Adrenal gland (tissue), 5 donors: ENCODE data around the gene REEP2.

Experiments
- CTCF ChIP-seq, 6 experiments: fragments of 450-650 bp in 4 of 6; fragments of 200-600 bp in 2 of 6; sonication (generic) in 1 of 6; IDR thresholded peaks; 1 replicate in 5 of 6; 2 replicates in 1 of 6; pipeline versions ENCODE4 v1.5.1 to v1.8.0; 2016 to 2021; ENCODE audit warnings: antibody characterized with exemption in 6 of 6, mild to moderate bottlenecking in 2 of 6, moderate library complexity in 1 of 6
- POLR2A ChIP-seq, 2 donors: fragments of 450-650 bp; IDR thresholded peaks; one replicate each; pipeline ENCODE4 v1.6.1; 2017; ENCODE audit warnings: antibody characterized with exemption in 2 of 2, mild to moderate bottlenecking in 2 of 2, moderate library complexity in 1 of 2
- donor health status: DM: no; HTN: no; CAD: no.

- TF ChIP-seq CTCF (IDR thresholded peaks at IDR 0.05) (no peak), POLR2A (IDR thresholded peaks at IDR 0.05) (no peak)
Measured at GRCh38 chr5:138489683-138490061, 50.8 kb downstream of the REEP2 start.
